IMR-90 (cell line): Measurements from ENCODE around the gene USP6NL. TPM values are rescaled to one million over a fixed set of nuclear protein-coding genes. Genes with fewer than 3 reads are reported as not detected.

Source experiments
- ATAC-seq: fragments of 200-7000 bp; cut with Tn5 transposase; 2 replicates; pipeline ENCODE4 v1.9.1; 2020; ENCODE audit warnings: low read depth, mild to moderate bottlenecking, moderate library complexity
- BruUV-seq: library from RNA; stranded (reverse); fragments of 400-500 nt; replicated peaks from 2 replicates; lab custom pipeline; 2021; lab: Mats Ljungman, UMichigan
- CTCF ChIA-PET: fragments of 300-600 bp; formaldehyde crosslinking; extraction: SDS; loops from one replicate; lab custom pipeline; 2021; ENCODE audit warnings: antibody characterized with exemption; lab: Yijun Ruan, JAX
- POLR2A ChIA-PET: fragments of 300-600 bp; sonication (Branson Sonifier 250); formaldehyde crosslinking; loops from one replicate; lab custom pipeline; 2022; ENCODE audit warnings: antibody characterized with exemption; ENCODE audit not compliant: unreplicated experiment; lab: Charles Lee
- DNase-seq: peaks from one replicate; pipeline ENCODE4 v3.0.0; 2013
- H2AFZ ChIP-seq: replicated peaks from 2 replicates; pipeline ENCODE3; 2013; ENCODE audit warnings: low read length, mild to moderate bottlenecking; ENCODE audit not compliant: poor library complexity
- H2AK5ac ChIP-seq: 2 replicates; pipeline ENCODE4 v1.6.1; 2013; ENCODE audit warnings: low read depth, low read length, inconsistent platforms
- H2AK9ac ChIP-seq: replicated peaks from 2 replicates; pipeline ENCODE3; 2013; ENCODE audit warnings: mild to moderate bottlenecking, low read depth, low read length, moderate library complexity; ENCODE audit not compliant: poor library complexity
- H2BK120ac ChIP-seq: 2 replicates; pipeline ENCODE4 v1.6.1; 2013; ENCODE audit warnings: low read depth, low read length, inconsistent platforms
- H2BK15ac ChIP-seq: 3 replicates; pipeline ENCODE4 v1.6.1; 2013; ENCODE audit warnings: low read depth, low read length, inconsistent platforms
- H2BK20ac ChIP-seq: 2 replicates; pipeline ENCODE4 v1.6.1; 2013; ENCODE audit warnings: low read depth, mild to moderate bottlenecking, inconsistent platforms, low read length, moderate library complexity
- H2BK5ac ChIP-seq: 2 replicates; pipeline ENCODE4 v1.6.1; 2013; ENCODE audit warnings: mild to moderate bottlenecking, low read depth, low read length, inconsistent platforms; ENCODE audit not compliant: poor library complexity, severe bottlenecking
- H3K14ac ChIP-seq: replicated peaks from 2 replicates; pipeline ENCODE4 v1.6.1; 2013; ENCODE audit warnings: low read depth, low read length, inconsistent platforms
- H3K18ac ChIP-seq: 2 replicates; pipeline ENCODE4 v1.6.1; 2013; ENCODE audit warnings: low read depth, low read length, control low read depth
- H3K23ac ChIP-seq: 2 replicates; pipeline ENCODE4 v1.6.1; 2013; ENCODE audit warnings: low read depth, low read length, inconsistent platforms
- H3K27ac ChIP-seq: 2 replicates; pipeline ENCODE4 v1.5.1; 2013; ENCODE audit warnings: mild to moderate bottlenecking, control low read depth, low read length; ENCODE audit not compliant: insufficient read depth
- H3K27me3 ChIP-seq: 2 replicates; pipeline ENCODE4 v1.6.1; 2013; ENCODE audit warnings: low read length; ENCODE audit not compliant: control insufficient read depth, insufficient read depth
- H3K36me3 ChIP-seq: 2 replicates; pipeline ENCODE4 v1.6.1; 2013; ENCODE audit warnings: low read length, mixed read lengths; ENCODE audit not compliant: control insufficient read depth, insufficient read depth
- H3K4ac ChIP-seq: 2 replicates; pipeline ENCODE4 v1.6.1; 2013; ENCODE audit warnings: low read depth, low read length, inconsistent platforms
- H3K4me1 ChIP-seq: 2 replicates; pipeline ENCODE4 v1.6.1; 2013; ENCODE audit warnings: low read length, mixed read lengths; ENCODE audit not compliant: control insufficient read depth, insufficient read depth
- H3K4me2 ChIP-seq: 2 replicates; pipeline ENCODE4 v1.6.1; 2013; ENCODE audit warnings: low read depth, mild to moderate bottlenecking, control low read depth, low read length, moderate library complexity
- H3K4me3 ChIP-seq: 2 replicates; pipeline ENCODE4 v1.5.1; 2013; ENCODE audit warnings: low read depth, mild to moderate bottlenecking, control low read depth, low read length, moderate library complexity; ENCODE audit not compliant: insufficient read depth
- H3K56ac ChIP-seq: 2 replicates; pipeline ENCODE4 v1.6.1; 2013; ENCODE audit warnings: low read length, inconsistent platforms; ENCODE audit not compliant: insufficient read depth; ENCODE audit errors: extremely low read depth
- H3K79me1 ChIP-seq, 2 experiments: 2 replicates each; pipeline ENCODE4 v1.6.1; 2013; ENCODE audit warnings: low read length in 2 of 2, inconsistent platforms in 1 of 2, low read depth in 1 of 2
- H3K9ac ChIP-seq: 2 replicates; pipeline ENCODE4 v1.6.1; 2013; ENCODE audit warnings: low read depth, low read length, control low read depth
- H3K9me1 ChIP-seq: 2 replicates; pipeline ENCODE4 v1.6.1; 2013; ENCODE audit warnings: low read length, inconsistent platforms; ENCODE audit not compliant: insufficient read depth
- H3K9me3 ChIP-seq: 2 replicates; pipeline ENCODE4 v1.6.1; 2013; ENCODE audit warnings: low read length; ENCODE audit not compliant: control insufficient read depth, insufficient read depth
- H4K20me1 ChIP-seq: 2 replicates; pipeline ENCODE4 v1.6.1; 2013; ENCODE audit warnings: low read length, inconsistent platforms; ENCODE audit not compliant: insufficient read depth
- H4K5ac ChIP-seq: 2 replicates; pipeline ENCODE4 v1.6.1; 2013; ENCODE audit warnings: mild to moderate bottlenecking, low read depth, low read length, control low read depth
- H4K8ac ChIP-seq, 2 experiments: 2 replicates each; pipeline ENCODE4 v1.6.1; 2013; ENCODE audit warnings: low read depth in 2 of 2, low read length in 2 of 2, control low read depth in 1 of 2, inconsistent platforms in 1 of 2
- H4K91ac ChIP-seq: 2 replicates; pipeline ENCODE4 v1.6.1; 2013; ENCODE audit warnings: low read depth, low read length, inconsistent platforms; ENCODE audit not compliant: insufficient read depth
- CEBPB ChIP-seq: IDR thresholded peaks from 2 replicates; pipeline ENCODE4 v1.6.1; 2012; ENCODE audit warnings: low read depth, low read length, improper control_type of control experiment
- CTCF ChIP-seq: conservative IDR thresholded peaks from 2 replicates; pipeline ENCODE4 v1.5.1; 2012; ENCODE audit warnings: mild to moderate bottlenecking, low read depth, low read length, improper control_type of control experiment
- ELK1 ChIP-seq: fragments of 150-350 bp; IDR thresholded peaks from 2 replicates; pipeline ENCODE4 v1.6.1; 2016; ENCODE audit warnings: low read depth, mild to moderate bottlenecking, low read length, moderate library complexity, borderline replicate concordance
- FOS ChIP-seq: fragments of 150-350 bp; IDR thresholded peaks from 2 replicates; pipeline ENCODE4 v1.6.1; 2016; ENCODE audit warnings: low read depth, low read length
- MAFK ChIP-seq: IDR thresholded peaks from 2 replicates; pipeline ENCODE4 v1.6.1; 2012; ENCODE audit warnings: low read depth, low read length, improper control_type of control experiment
- POLR2A ChIP-seq: IDR thresholded peaks from 2 replicates; pipeline ENCODE4 v1.6.1; 2012; ENCODE audit warnings: mild to moderate bottlenecking, low read depth, low read length
- RFX5 ChIP-seq: IDR thresholded peaks from 2 replicates; pipeline ENCODE4 v1.8.0; 2012; ENCODE audit warnings: low read depth, mild to moderate bottlenecking, low read length, moderate library complexity
- SMC3 ChIP-seq: fragments of 150-350 bp; IDR thresholded peaks from 2 replicates; pipeline ENCODE4 v1.6.1; 2016; ENCODE audit warnings: low read depth, mild to moderate bottlenecking, antibody characterized with exemption, low read length, moderate library complexity
- WGBS, 2 experiments: methylation state at CpG; one replicate each; pipeline versions ENCODE4 v1.1.5 to v1.1.7; 2013; ENCODE audit warnings: missing lambda C conversion rate in 2 of 2; ENCODE audit not compliant: insufficient read length in 1 of 2; ENCODE audit errors: extremely low coverage in 2 of 2; 5-methylcytosine and 5-hydroxymethylcytosine counted together
- dilution Hi-C: fragments of 300-500 bp; cut with HindIII; formaldehyde crosslinking; loops from one replicate; pipeline ENCODE4 v1.14.3; 2018; ENCODE audit warnings: low sequenced_read_pairs; ENCODE audit not compliant: unreplicated experiment
- in situ Hi-C: fragments of 300-500 bp; cut with MboI; formaldehyde crosslinking; loops from 3 replicates; pipeline ENCODE4 v1.14.3; 2019; ENCODE audit warnings: low sequenced_read_pairs, inconsistent platforms, mixed read lengths
- intact Hi-C: fragments of 100-400 bp; cut with micrococcal nuclease; formaldehyde crosslinking; loops from 2 replicates; pipeline ENCODE4 v1.10.0; 2022
- polyA plus RNA-seq, 3 experiments: library from polyadenylated mRNA; depleted of rRNA; stranded (reverse); fragments of >200 nt; gene quantifications; 2 replicates each; pipeline ENCODE4 v1.2.3, GENCODE V29; 2012; ENCODE audit warnings: low replicate concordance in 1 of 3
- total RNA-seq: library from RNA; depleted of rRNA; stranded (reverse); fragments of >200 nt; gene quantifications from 2 replicates; pipeline ENCODE4 v1.2.3, GENCODE V29; 2012

Gene USP6NL
- total and polyA plus RNA-seq, 2 of the 4 experiments (the other 2 are of a cell fraction) = 7.8 to 9.1 TPM

- Histone ChIP-seq H3K4ac (no peak overlapping the region), H3K4me3 (no peak overlapping the region), H3K36me3 (no peaks in the 10 kb centered on the region), H3K18ac (no peak overlapping the region), H3K27me3 (no peaks in the 10 kb centered on the region; the same call in 1 of the 2 replicates), H4K8ac (no peak overlapping the region), H3K56ac (no peak overlapping the region), H3K79me1 (no peaks in the 10 kb centered on the region), H4K91ac (no peak overlapping the region), H4K5ac (no peak overlapping the region), H3K23ac (no peak overlapping the region), H4K20me1 (no peaks in the 10 kb centered on the region), H3K9ac (no peak overlapping the region), H2BK120ac (no peak overlapping the region), H2BK5ac (no peak overlapping the region), H3K4me2 (no peak overlapping the region), H2AFZ (no peak overlapping the region), H2BK15ac (no peak overlapping the region), H2BK20ac (no peak overlapping the region), H3K4me1 (no peaks in the 10 kb centered on the region), H3K14ac (no peak overlapping the region), H3K27ac (no peak overlapping the region), H2AK9ac (no peak overlapping the region), H3K9me1 (no peaks in the 10 kb centered on the region), H2AK5ac (no peak overlapping the region), H3K9me3 (peaks cover 2% of the 10 kb centered on the region; the same call in 1 of the 2 replicates)
- no peak for TF ChIP-seq SMC3
- no peak for TF ChIP-seq RFX5
- TF ChIP-seq CEBPB = no peak
- TF ChIP-seq FOS = no peak
- no peak for TF ChIP-seq CTCF
- TF ChIP-seq ELK1 = no peak
- no peak for TF ChIP-seq MAFK
- TF ChIP-seq POLR2A = no peak
- no CpG with 5 or more reads among the region's 3 CpGs for WGBS, 2 experiments
- CTCF ChIA-PET = no interaction called here
- POLR2A ChIA-PET = no interaction called here
- intact Hi-C loops = no loop called here
- BruUV-seq = no TSS peak
- no peak for ATAC-seq
- in situ Hi-C loops = no loop called here
- no peak for DNase-seq
- dilution Hi-C loops = no loop called here
These were observed 186.2 kb downstream of the USP6NL start for GRCh38 chr10:11425296-11425610.
